ENCODE measurements around the gene SEMA4B. TPM values are rescaled to one million over a fixed set of nuclear protein-coding genes. Genes with fewer than 3 reads are reported as not detected.

SEMA4B gene
- total RNA-seq, 1 donor from 2014 or later, result 7.7 TPM

- Mint-ChIP-seq H3K4me1 (peaks cover 2% of the 10 kb centered on the region), H3K27ac (no peak overlapping the region), H3K36me3 (no peaks in the 10 kb centered on the region), H3K27me3 (ENCODE audit: insufficient read depth, low read depth) (peaks cover 2% of the 10 kb centered on the region), H3K4me3 (no peak overlapping the region), H3K9me3 (no peaks in the 10 kb centered on the region)
- Histone ChIP-seq H2AFZ (replicated peaks) (no peak overlapping the region), H3K27me3 (no peaks in the 10 kb centered on the region), H3K4me2 (no peak overlapping the region), H3F3A (ENCODE audit: low read depth) (no peaks in the 10 kb centered on the region), H4K20me1 (ENCODE audit: low read depth) (no peaks in the 10 kb centered on the region), H3K9me3 (ENCODE audit: low read depth) (no peaks in the 10 kb centered on the region), H3K79me2 (ENCODE audit: low read depth) (no peaks in the 10 kb centered on the region), H3K4me3 (no peak overlapping the region), H3K9ac (no peak overlapping the region), H3K27ac (no peak overlapping the region), H3K36me3 (no peaks in the 10 kb centered on the region), H3K4me1 (no peaks in the 10 kb centered on the region)
- DNase-seq (ENCODE audit: low spot score), result no peak
- TF ChIP-seq EZH2phosphoT487 (IDR thresholded peaks at IDR 0.05) (no peak), EZH2 (IDR thresholded peaks at IDR 0.05) (no peak), CTCF (IDR thresholded peaks at IDR 0.05) (no peak)
These were observed 43.0 kb downstream of the SEMA4B start for GRCh38 chr15:90243943-90244639.

DNA sequence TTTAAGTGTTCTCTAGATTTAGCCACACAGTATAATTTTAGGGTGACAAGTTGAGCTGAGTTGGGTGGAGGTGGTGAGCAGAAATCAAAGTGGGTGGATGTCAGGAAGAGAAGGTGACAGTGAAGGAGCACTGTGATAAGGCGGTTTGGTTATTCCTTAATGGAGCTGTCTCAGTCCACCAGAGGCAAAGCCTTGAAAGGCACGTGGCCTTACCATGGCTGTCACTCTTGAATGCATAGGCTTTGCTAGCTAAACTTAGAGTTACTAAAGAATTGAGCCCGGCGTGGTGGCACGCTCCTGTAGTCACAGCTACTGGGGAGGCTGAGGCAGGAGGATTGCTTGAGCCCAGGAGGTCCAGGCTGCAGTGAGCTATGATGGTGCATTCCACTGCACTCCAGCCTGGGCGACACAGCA lies 47.7 kb downstream of the SEMA4B start:
- Histone ChIP-seq H3K9me3 (ENCODE audit: low read depth) (no peaks in the 10 kb centered on the region), H3K9ac (no peak overlapping the region), H3K4me2 (peak overlapping the region; percentile 97), H4K20me1 (ENCODE audit: low read depth) (no peaks in the 10 kb centered on the region), H3K27me3 (peaks cover 15% of the 10 kb centered on the region), H2AFZ (replicated peaks) (no peak overlapping the region), H3K4me1 (no peaks in the 10 kb centered on the region), H3F3A (ENCODE audit: low read depth) (no peaks in the 10 kb centered on the region), H3K36me3 (no peaks in the 10 kb centered on the region), H3K27ac (no peak overlapping the region), H3K79me2 (ENCODE audit: low read depth) (no peaks in the 10 kb centered on the region), H3K4me3 (no peak overlapping the region)
- DNase-seq (ENCODE audit: low spot score), result no peak
- Mint-ChIP-seq H3K4me3 (peak overlapping the region; percentile 83), H3K4me1 (peaks cover 7% of the 10 kb centered on the region), H3K9me3 (no peaks in the 10 kb centered on the region), H3K36me3 (no peaks in the 10 kb centered on the region), H3K27me3 (ENCODE audit: insufficient read depth, low read depth) (peaks cover 3% of the 10 kb centered on the region), H3K27ac (peak overlapping the region; percentile 2)
- TF ChIP-seq CTCF (IDR thresholded peaks at IDR 0.05) (no peak), EZH2 (IDR thresholded peaks at IDR 0.05) (no peak), EZH2phosphoT487 (IDR thresholded peaks at IDR 0.05) (no peak)

- Histone ChIP-seq H2AFZ (replicated peaks) (peak within 1 kb of the TSS; percentile 98), H3K27me3 (peaks cover 15% of the 10 kb centered on the region), H3K4me2 (peak within 1 kb of the TSS; percentile 97), H3K4me1 (no peaks in the 10 kb centered on the region), H3K27ac (no peak within 1 kb of the TSS), H3K9me3 (ENCODE audit: low read depth) (no peaks in the 10 kb centered on the region), H3K4me3 (peak within 1 kb of the TSS; percentile 87), H3K9ac (no peak within 1 kb of the TSS), H3K79me2 (ENCODE audit: low read depth) (no peaks in the 10 kb centered on the region), H3F3A (ENCODE audit: low read depth) (no peaks in the 10 kb centered on the region), H4K20me1 (ENCODE audit: low read depth) (no peaks in the 10 kb centered on the region), H3K36me3 (no peaks in the 10 kb centered on the region)
- peak within 1 kb of the TSS; percentile 8 for H3K27ac Mint-ChIP-seq
- H3K27me3 Mint-ChIP-seq (ENCODE audit: insufficient read depth, low read depth), result peaks cover 3% of the 10 kb centered on the region
- H3K36me3 Mint-ChIP-seq, result no peaks in the 10 kb centered on the region
- TF ChIP-seq EZH2 (IDR thresholded peaks at IDR 0.05), result no peak
- no peak for TF ChIP-seq EZH2phosphoT487 (IDR thresholded peaks at IDR 0.05)
- no peak for TF ChIP-seq CTCF (IDR thresholded peaks at IDR 0.05)
- peaks cover 7% of the 10 kb centered on the region for H3K4me1 Mint-ChIP-seq
- DNase-seq (ENCODE audit: low spot score), result peak; percentile 97
- peak within 1 kb of the TSS; percentile 83 for H3K4me3 Mint-ChIP-seq
- no peaks in the 10 kb centered on the region for H3K9me3 Mint-ChIP-seq
These were observed 48.2 kb downstream of the SEMA4B start, which contains the start of gene TTLL13 for GRCh38 chr15:90249203-90249863. Gene TTLL13, plus strand, starts transcription at chr15:90249556. Its CDS starts 1,075 bp downstream, at chr15:90250631.
